ENCODE results near the gene PTPRN2.
"Not testable (repeated sequence)": the region's sequence is repeated elsewhere in the genome, so short reads cannot be mapped to it uniquely, and the experiment has no call there.

PTPRN2 gene

GRCh38 chr7:157610671-157611295 is 976.8 kb downstream of the PTPRN2 start:
- no peak for DNase-seq (ENCODE audit: low read depth in 4 of 4, low spot score in 1 of 4)

- no peak for DNase-seq (ENCODE audit: low read depth in 4 of 4, low spot score in 1 of 4)
These were observed 977.5 kb downstream of the PTPRN2 start for GRCh38 chr7:157609932-157610640.

DNA sequence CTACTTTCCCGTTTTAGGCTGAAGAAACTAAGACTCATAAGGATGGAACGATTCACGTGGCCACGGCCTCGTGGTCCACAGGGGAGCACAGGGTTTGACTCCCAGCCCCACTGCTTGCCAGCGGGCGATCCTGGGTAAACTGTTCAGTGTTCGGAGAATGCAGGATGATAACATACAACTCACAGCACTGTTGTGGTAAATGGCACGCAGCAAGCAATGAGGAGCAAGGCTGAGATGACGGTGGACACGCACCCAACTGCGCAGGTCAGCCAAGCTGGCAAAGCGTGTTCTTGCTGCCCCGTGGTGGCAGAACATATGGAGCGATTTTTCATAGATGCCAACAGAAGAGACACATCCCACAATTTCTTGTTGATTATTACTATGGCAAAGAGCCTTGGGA is 978.1 kb downstream of the PTPRN2 start:
- no peak for DNase-seq (ENCODE audit: low read depth in 4 of 4, low spot score in 1 of 4)

- DNase-seq (ENCODE audit: low read depth in 4 of 4, low spot score in 1 of 4), result no peak
These were observed 980.4 kb downstream of the PTPRN2 start for GRCh38 chr7:157607218-157607617.

DNA sequence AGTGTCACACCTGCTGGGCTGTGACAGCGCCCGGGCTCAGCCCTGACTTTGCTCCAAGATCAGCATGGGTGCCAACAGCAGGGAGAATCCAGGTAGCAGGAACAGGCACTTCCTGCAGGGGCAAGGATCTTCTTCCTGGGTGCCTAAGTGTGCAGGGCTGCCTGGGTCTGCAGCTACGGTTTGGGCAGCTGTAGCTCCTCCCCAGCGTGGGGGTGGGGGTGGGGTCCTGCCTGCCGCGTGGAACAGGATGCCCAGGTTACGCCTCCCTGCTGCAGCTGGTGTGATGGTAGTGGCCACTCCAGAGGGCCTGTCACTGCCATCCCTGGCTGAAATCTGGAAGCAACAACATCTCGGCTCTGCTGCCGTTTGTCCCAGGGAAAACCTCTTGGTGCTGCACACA is 981.5 kb downstream of the PTPRN2 start:
- no peak for DNase-seq (ENCODE audit: low read depth in 4 of 4, low spot score in 1 of 4)

DNA sequence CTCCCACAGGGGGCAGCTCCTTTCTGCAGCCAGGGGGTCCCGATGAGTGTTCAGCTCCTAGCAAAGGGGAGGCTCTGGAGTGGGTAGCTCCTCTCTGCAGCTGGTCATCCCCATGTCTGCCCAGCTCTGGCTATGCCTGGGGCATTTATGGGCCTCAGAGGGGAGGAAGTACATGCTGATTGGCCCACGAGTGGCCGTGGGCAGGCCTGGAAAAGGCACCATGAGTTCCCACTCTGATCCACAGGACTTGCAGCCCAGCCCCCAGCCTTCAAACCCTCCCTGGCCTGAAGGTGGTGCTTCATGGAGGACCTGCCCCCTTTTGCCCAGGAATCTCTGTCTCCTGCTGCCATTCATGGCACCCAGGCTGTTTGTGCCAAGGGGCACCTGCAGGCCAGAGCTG is 982.0 kb downstream of the PTPRN2 start:
- DNase-seq (ENCODE audit: low read depth in 4 of 4, low spot score in 1 of 4), result no peak

DNA sequence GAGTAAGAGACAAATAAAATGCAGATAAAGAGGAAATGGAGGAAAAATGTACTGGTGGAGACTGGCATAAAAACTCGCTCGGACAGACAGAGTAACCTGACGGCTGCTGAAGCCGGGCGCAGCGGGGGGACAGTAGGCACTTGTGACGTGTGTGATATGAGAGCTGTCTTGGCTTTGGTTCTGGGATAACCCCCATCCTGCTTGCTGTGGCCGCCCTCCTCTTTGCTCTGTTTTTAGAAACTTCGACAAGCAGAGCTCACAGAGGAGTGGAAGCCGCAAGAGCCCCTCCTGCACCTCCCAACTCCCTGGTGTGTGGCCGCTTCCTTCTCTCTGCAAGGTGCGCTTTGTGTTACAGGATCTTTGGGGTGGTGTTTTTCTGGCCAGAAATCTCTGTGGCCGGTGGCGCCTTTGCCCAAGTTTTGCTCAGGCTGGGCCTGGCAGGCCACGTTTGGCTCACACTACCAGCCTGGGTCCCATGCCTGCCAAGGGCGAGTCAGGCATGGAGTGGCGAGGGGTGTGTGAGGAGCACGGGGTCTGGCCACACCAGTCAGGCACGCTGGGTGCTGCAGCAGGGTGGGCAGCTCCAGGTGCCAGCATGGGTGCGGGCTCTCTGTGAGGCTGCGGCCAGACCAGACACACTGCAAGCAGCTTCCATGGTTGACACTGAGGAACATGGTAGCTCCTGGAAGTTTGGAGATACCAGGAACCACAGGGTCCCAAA is 982.8 kb downstream of the PTPRN2 start:
- DNase-seq (ENCODE audit: low read depth in 4 of 4, low spot score in 1 of 4), result no peak

DNA sequence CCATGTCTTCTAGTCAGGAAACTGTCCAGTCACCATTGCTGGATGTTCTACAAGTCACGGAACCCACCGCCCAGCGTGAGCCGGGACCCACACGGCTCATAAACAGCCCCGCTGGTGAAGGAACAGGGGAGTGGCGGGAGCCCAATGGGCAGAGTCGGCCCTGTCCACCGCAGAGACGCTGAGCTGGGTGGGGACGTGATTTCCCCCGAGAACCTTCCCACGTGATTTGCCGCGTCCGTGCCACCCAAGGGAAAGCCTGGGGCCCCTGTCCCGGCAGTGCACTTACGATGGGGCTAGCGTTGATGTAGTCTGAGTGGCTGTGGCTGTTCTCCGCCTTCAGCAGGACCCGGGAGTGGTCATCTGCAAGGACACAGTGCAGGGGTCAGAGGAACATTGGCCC is 983.9 kb downstream of the PTPRN2 start:
- no peak for DNase-seq (ENCODE audit: low read depth in 4 of 4, low spot score in 1 of 4)

- no peak for DNase-seq (ENCODE audit: low read depth in 4 of 4, low spot score in 1 of 4)
These were observed 984.6 kb downstream of the PTPRN2 start for GRCh38 chr7:157603005-157603404.

DNA sequence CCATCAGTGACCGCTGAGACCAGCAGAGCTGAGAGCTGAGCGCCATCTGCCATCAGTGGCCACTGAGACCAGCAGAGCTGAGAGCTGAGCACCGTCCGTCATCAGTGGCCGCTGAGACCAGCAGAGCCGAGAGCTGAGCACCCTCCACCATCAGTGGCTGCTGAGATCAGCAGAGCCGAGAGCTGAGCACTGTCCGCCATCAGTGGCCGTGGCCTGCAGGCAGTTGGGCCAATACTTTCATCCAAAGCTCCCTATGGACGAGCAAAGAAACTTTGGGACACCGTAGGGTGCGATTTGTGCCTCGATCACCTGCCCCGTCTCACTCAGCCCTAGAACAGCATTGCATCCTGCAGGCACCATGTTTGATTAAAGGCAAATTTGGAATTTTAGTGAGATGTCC is 985.0 kb downstream of the PTPRN2 start:
- no peak for DNase-seq (ENCODE audit: low read depth in 4 of 4, low spot score in 1 of 4)

DNA sequence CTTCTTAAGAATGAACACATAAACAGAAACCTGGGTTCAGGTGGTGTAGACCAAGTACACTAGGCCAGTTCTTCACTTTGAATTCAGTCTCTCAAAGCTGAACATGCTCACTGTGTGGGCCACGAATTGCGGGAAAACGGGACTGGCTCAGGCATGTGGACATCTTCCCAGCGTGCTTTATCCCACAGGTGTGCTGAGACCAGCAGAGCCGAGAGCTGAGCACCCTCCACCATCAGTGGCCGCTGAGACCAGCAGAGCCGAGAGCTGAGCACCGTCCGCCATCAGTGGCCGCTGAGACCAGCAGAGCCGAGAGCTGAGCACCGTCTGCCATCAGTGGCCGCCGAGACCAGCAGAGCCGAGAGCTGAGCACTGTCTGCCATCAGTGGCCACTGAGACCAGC is 985.5 kb downstream of the PTPRN2 start:
- no peak for DNase-seq (ENCODE audit: low read depth in 4 of 4, low spot score in 1 of 4)

DNA sequence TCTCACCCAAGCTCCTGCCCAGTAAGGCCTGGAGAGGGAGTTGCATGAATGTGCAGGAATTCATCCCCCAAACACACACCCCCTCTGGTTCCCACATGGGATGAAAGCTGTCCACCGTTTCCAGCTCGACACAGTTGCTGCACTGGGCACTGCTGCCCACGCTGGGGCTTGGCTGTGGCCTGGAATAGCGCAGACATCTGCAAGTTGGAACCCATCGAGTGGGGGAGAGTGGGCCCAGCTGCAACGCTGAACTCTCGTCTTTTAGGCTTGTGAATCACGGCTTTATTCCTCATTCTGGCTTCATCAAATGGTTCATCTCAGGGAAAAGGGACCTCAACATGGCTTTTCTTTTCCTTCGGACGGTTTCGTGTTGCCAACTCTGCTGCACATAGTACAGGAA is 986.1 kb downstream of the PTPRN2 start:
- no peak for DNase-seq (ENCODE audit: low read depth in 4 of 4, low spot score in 1 of 4)

DNA sequence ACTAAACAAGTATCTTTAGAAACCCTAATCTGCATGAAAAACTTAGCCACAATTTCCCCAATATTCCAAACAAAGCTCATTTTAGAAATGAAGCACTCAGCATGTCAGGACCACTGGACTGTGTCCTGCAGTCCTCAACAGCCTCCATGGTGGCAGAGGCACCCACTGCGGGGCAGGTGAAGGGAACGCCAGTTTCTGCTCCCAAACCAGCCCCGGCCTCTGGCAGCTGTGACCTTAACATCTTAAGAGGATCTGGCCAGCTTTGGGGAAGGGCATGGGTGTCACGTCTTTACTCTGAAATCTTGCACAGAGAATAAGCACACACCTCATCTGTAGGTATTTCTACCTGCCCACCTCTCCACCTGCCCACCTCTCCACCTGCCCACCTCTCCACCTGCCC is 988.1 kb downstream of the PTPRN2 start:
- no peak for DNase-seq (ENCODE audit: low read depth in 4 of 4, low spot score in 1 of 4)

DNA sequence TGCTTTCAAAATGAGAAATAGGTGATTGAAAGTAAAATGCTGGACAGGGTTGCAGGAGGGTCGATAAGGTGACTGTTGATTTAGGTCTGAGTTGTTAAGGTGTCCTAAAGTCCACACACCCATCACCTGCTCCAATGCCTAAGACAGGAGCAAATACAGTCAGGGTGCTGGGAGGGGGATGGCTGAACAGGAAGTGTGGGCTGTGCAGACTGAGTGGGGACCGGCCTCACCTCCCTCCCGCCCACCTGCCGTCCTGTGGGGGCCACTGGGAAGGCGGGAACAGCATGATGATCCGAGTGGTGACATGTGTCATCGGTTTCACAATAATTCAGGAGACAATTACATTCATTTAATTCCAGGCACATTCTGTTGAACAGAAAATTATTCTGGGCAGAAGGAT is 990.1 kb downstream of the PTPRN2 start:
- DNase-seq (ENCODE audit: low read depth in 4 of 4, low spot score in 1 of 4), result no peak

GRCh38 chr7:157596881-157597280 is 990.7 kb downstream of the PTPRN2 start:
- no peak for DNase-seq (ENCODE audit: low read depth in 4 of 4, low spot score in 1 of 4)

DNA sequence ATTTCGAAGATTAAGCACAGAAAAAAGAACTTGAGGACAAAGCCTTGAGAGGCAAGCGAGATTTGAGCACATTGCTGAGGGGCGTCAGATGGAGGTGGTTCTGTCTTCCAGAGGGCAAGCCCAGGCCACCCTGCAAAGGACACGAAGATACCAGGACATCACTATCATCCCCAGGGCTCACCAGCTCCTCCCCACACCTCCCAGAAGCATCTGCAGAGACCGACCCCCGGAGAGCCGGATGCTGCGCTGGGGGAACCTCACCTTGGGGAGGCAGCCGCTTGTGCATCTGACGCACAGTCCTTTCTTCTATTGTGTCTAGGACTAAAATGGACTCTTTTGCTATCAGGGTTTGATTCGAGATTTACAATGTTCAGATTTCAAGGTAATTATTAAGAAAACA is 991.2 kb downstream of the PTPRN2 start:
- no peak for DNase-seq (ENCODE audit: low read depth in 4 of 4, low spot score in 1 of 4)

GRCh38 chr7:157596026-157596425 is 991.6 kb downstream of the PTPRN2 start:
- no peak for DNase-seq (ENCODE audit: low read depth in 4 of 4, low spot score in 1 of 4)

- no peak for DNase-seq (ENCODE audit: low read depth in 4 of 4, low spot score in 1 of 4)
These were observed 992.4 kb downstream of the PTPRN2 start for GRCh38 chr7:157595086-157595855.

DNA sequence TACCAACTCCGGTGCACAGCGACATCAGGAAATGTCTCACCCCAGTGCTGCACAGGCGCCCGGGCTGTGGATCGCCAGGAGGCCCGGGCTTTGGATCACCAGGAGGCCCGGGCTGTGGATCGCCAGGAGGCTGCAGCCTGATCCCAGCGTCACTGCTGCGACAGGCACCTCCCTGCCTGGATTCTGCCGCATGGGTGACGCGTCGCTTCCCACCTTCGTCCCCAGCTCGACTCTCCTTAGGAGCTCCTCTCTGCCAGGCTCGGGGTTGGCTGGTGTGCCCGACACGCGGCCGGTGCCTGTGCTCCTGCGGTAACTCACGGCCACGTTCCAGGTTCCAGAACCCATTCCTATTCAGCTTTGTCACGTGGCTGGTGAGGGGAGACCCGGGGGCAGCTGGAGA is 993.3 kb downstream of the PTPRN2 start:
- DNase-seq (ENCODE audit: low read depth in 4 of 4, low spot score in 1 of 4), result no peak

DNA sequence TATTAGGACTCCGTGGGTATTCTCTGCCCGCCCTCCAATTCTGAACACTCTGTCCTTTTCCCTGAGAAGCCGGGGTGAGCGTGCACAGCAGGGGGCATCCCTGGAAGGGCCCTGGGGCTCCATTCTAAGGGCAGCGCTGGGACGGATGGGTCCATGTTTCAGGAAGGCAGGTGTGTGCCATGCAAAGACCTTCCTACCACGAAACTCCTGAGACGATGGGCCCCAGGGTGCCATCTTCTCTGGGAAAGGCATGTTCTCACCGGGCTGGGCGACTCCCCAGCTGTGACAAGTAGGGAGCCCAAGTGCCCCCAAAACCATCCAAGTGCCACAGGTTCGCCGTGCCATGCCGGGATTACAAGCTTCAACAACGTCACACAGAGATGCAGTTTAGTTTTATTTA is 994.1 kb downstream of the PTPRN2 start:
- DNase-seq (ENCODE audit: low read depth in 4 of 4, low spot score in 1 of 4), result no peak

GRCh38 chr7:157592636-157593320 is 994.8 kb downstream of the PTPRN2 start:
- DNase-seq (ENCODE audit: low read depth in 4 of 4, low spot score in 1 of 4), result not testable (repeated sequence)
